Neural progenitor cell (in vitro differentiated cells): ENCODE results near the gene SSC5D.

Experiments
- CTCF ChIP-seq: fragments of 200-600 bp; sonication (generic); IDR thresholded peaks from 2 replicates; pipeline ENCODE4 v1.5.1; 2017; ENCODE audit warnings: antibody characterized with exemption, mild to moderate bottlenecking
- EZH2 ChIP-seq: fragments of 200-600 bp; sonication (generic); IDR thresholded peaks from 2 replicates; pipeline ENCODE4 v1.6.1; 2017; ENCODE audit warnings: antibody characterized with exemption, mild to moderate bottlenecking, moderate library complexity

- TF ChIP-seq CTCF: no peak
- no peak for TF ChIP-seq EZH2
These were observed 989 bp upstream of the SSC5D start for GRCh38 chr19:55486971-55487923.
